IPS-11a (cell line): ENCODE measurements around the gene TEX29.

ENCODE experiments used
- H3K4me3 ChIP-seq: one replicate; pipeline ENCODE4 v1.5.1; 2013; ENCODE audit warnings: low read depth, low read length, control low read depth

The TEX29 gene

GRCh38 chr13:111319998-111320911, at the start of gene TEX29:
TSS of gene TEX29 (plus strand) at chr13:111320642. CDS start at chr13:111320891, 249 bp downstream.
- no peak within 1 kb of the TSS for H3K4me3 ChIP-seq

DNA sequence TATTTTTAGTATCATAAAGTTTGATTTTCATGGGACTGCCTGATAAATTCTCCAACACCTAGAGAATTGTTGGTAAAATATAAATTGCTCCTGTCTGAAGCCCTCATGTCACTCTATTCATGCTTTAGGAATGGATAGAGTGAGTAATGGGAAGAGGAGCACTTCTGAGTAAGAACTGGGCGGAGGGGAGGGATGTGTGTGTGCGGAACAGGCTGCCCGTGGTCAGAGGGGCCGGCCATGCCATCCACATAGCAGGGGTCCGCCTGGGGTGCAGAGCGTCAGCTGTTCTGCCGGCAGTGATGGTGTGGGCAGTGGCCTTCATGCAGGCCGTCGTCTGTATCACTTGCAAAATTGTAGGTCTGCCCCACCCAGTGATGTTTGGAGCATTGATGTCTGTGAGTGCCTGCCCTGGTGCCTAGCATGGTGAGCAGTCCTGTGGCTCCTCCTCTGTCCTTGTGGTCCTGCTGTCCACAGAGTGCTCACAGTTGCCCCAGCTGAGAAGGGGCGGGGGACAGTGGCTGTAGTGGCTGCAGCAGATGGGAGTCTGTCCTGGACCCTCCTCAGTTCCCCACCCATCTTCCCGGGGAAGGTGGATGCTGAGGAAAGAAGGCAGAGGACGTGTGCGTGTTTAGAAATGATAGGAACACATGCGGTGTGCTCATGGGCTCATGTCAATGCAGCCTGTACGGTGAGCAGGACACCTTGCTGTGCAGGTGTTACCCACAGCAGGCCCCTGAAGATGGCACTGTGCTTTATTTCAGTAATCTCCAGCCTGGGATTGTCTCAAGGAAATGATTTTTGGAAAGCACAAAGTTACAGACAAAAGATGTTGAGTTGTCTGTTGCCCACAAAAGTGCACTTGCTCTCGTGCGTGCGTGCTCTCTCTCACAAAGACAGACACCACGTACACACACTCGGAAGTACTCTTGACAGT, 49.4 kb upstream of the TEX29 start:
- no peak overlapping the region for H3K4me3 ChIP-seq

DNA sequence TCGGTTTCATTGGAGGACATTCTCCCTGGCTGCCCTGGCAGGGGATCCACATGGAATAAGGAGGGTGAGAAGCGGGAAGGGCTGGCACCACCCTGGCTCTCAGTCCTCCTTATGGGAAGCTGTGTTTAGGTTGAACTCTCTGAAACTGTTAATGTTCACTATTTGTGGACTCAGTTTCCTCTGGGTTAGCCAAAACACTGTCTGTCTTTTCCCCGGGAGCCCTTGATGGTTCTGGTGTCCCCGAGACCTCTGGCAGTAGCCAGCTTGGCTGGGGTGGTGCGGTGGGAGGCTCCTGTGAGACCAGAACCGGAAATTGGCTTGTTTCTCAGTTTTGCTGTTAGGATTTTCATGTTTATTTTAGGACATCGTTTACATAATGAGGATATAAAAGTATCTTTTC, 48.3 kb upstream of the TEX29 start:
- no peak overlapping the region for H3K4me3 ChIP-seq

- H3K4me3 ChIP-seq = no peak overlapping the region
These were observed 45.1 kb upstream of the TEX29 start for GRCh38 chr13:111275382-111275781.

- no peak overlapping the region for H3K4me3 ChIP-seq
These were observed 44.3 kb upstream of the TEX29 start for GRCh38 chr13:111275995-111276618.

DNA sequence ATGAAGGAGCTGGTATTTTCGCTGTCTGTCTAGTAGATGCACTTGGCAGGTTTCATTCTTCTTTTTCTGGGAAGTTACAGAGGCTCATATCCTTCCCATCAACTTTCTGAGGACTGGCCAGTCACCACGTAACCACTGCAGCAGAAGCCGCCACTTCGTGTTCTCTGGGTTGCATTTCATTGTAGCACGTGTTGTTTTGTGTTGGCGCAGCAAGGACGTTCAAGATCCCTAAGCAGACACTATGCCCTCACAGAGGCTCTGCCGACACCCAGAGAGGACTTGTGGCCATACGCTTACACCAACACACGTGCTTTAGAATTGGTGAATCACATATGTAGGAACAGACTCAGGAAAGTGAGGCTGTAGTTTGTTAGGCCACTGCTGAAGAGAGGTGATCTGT, 42.2 kb upstream of the TEX29 start:
- no peak overlapping the region for H3K4me3 ChIP-seq

GRCh38 chr13:111278743-111279652, 41.4 kb upstream of the TEX29 start:
- H3K4me3 ChIP-seq = no peak overlapping the region

DNA sequence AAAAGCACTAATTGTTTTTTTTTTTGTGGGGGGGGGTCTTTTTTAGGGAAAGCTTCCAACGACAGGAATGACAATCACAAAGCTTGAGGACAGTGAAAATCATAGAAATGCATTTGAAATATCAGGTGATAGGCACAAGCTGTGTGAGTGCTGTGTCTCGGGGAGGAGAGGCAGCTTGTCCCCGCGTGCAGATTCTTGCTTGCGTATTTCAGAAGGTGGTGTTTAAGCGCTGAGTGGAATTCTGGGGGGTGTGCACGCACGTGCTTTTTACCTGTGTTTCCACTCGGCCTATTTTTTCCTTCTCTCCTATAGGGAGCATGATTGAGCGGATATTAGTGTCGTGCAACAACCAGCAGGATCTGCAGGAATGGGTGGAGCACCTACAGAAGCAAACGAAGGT, 40.2 kb upstream of the TEX29 start:
- no peak overlapping the region for H3K4me3 ChIP-seq

DNA sequence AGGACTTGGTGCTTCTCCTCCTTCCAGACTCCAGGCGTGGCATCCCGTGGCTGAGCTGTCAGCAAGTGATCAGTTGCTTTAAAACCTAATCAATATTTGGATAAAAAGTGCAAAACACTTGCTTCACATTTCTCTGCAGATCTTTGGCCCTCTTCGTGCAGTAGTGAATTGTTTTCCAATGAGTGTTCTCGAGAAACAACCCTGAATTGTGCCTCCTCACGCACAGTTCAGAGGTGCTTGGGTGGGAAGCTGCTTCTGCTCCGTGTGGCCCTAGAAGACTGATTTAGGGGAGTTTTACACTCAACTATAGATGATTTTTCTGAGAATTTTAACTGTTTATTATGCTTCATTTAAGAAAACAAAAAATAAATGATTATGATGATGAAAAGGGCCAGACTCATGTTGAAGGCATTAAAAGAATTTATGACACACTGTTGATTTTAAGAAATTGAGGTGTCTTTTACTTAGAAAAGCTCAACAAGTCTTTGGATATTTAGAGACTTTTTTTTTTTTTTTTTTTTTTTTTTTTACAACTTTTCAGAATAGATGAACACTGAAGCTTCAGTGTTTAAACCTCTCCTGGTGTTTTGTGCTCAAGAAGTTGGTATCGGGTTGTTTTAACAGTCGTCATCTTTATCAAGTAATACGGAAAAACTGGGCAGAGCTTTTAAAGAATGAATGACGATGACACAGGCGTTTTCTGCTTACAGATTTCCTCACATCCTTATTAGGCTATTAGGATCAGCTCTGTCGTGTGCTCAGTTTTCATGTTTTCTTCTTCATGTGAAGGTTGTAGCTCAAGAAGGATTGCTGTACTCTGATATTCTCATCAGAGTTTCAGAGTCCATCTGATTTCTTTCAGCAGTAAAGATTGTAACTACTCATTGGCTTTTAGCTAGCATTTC, 39.5 kb upstream of the TEX29 start:
- no peak overlapping the region for H3K4me3 ChIP-seq

DNA sequence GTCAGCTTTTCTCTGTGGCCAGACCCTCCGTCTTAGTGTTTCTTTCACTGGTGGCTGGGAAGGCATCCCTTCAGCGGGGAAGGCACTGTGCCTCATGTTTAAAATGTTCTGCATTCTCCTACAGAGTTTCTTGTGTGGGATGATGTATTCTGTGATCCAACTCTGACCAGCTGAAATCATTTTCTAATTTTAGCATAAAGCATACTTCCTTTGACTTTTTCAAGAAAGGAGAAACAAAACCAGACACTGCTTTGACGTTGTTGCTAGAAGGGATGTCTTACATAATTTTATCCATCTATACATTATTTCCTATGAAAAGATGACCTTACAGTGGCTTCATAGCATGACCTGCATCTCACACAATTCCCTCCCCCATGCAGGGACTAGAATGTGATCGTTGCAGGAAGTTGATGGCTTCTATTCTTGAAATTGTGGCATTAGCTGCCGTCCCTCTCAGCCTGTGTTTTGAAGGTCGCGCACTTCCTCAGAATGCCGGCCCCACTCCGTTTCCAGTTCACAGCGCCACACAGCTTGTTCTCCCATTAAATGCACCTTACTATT, 38.6 kb upstream of the TEX29 start:
- no peak overlapping the region for H3K4me3 ChIP-seq

- no peak overlapping the region for H3K4me3 ChIP-seq
These were observed 38.0 kb upstream of the TEX29 start for GRCh38 chr13:111282425-111282824.

DNA sequence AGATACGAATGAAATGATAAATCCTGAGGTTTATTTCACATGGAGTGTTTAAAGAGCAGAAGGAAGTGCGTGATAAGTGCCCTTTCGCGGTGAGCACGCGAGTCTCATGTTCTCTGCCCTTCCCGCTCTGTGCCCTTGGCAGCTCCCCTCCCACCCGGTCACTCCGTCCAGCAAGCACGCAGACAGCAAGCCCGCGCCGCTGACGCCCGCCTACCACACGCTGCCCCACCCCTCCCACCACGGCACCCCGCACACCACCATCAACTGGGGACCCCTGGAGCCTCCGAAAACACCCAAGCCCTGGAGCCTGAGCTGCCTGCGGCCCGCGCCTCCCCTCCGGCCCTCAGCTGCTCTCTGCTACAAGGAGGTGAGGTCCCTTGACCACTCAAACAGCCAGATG, 37.4 kb upstream of the TEX29 start:
- H3K4me3 ChIP-seq = no peak overlapping the region

- no peak overlapping the region for H3K4me3 ChIP-seq
These were observed 37.0 kb upstream of the TEX29 start for GRCh38 chr13:111283457-111283856.

DNA sequence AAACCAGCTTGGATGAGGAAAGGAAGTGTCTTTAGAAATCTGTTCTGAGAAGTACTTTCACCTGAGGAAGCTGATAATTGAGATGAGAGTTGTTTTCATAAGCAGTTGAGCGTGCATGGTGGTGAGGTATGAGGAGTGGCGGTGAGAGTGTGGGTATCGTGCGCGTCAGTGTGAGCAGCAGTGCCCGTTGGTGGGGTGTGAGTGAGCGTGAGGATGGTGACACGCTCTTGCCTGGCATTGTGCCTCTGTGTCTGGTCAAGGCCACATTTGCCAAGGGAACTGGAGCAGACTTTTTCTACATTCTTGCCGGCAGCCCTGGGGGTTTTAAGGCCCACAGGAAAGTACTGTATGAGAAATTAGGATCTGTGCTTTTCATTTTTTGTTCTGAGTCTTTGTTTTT, 36.5 kb upstream of the TEX29 start:
- H3K4me3 ChIP-seq = no peak overlapping the region

DNA sequence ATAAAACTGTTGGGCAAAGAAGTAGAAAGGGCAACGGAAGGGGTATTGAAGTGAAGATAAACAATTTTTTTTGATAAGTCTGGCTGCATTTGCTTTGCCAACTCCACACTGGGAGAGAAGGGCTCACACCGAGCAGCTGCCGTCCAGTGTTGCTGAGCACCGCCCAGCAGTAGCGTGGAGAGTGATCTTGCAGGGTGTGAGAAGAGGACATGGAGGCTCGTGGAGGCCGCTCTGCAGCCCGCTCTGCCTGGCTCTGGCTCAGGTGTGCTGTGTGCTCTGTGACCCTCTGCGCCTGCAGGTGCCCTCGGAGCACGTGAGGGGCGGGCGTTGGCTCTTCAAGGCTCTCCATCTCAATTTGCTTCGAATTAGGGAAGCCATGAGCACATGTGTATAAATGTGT, 35.9 kb upstream of the TEX29 start:
- H3K4me3 ChIP-seq = no peak overlapping the region

DNA sequence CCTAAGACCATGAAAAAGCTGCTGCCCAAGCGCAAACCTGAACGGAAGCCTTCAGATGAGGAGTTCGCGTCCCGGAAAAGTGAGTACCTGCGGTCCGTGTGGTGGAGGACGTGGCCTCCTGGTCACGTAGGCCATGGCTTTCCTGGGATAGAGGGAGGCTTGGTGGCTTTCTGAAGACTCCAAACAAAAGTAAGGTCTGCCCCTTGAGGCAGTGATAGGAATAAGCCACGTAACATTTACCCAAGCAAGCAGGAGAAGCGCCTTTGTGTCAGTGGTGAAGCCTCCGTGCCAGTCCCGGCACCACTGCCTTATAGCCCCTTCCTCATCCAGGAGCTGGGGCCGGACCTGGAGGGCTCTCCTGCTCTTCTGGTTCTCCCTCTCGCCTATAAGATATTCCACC, 34.3 kb upstream of the TEX29 start:
- no peak overlapping the region for H3K4me3 ChIP-seq

DNA sequence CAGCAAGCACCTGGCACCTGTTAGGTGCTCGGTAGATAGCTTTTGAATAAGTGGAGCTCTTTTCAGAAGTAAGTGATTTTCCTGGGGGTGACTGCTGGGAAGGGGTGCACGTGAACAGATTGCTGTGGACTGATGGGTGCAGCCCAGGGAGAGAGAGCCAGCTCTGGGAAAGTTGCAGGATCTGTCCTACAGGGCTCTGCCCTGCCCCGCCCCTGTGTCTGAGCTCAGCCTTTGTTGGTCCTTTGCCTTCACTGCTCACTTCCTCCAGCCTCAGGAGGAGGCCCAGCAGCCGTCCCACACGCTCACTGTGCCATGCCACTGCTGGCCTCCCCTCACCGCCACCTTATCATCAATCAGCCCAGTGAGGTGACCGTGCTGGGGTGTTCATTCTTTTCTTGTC, 33.7 kb upstream of the TEX29 start:
- no peak overlapping the region for H3K4me3 ChIP-seq

- H3K4me3 ChIP-seq = no peak overlapping the region
These were observed 33.2 kb upstream of the TEX29 start for GRCh38 chr13:111287201-111287600.

- H3K4me3 ChIP-seq = no peak overlapping the region
These were observed 32.2 kb upstream of the TEX29 start for GRCh38 chr13:111288276-111288675.
